GM12878 (cell line): ENCODE data around the gene WHRN. TPM values are rescaled to one million over a fixed set of nuclear protein-coding genes. Genes with fewer than 3 reads are reported as not detected.

Source experiments
- DPF2 ChIP-seq: fragments of 450-650 bp; IDR thresholded peaks from 2 replicates; pipeline ENCODE4 v1.6.1; 2017; ENCODE audit warnings: mild to moderate bottlenecking
- E4F1 ChIP-seq: fragments of 450-650 bp; IDR thresholded peaks from 2 replicates; pipeline ENCODE4 v1.6.1; 2018; ENCODE audit warnings: borderline replicate concordance, mild to moderate bottlenecking; ENCODE audit not compliant: partially characterized antibody
- ETV6 ChIP-seq, 2 experiments: fragments of 450-650 bp in 1 of 2; IDR thresholded peaks in 1 of 2; conservative IDR thresholded peaks in 1 of 2; 2 replicates each; pipeline ENCODE4 v1.6.1; 2014; ENCODE audit warnings: antibody characterized with exemption in 1 of 2, borderline replicate concordance in 1 of 2, low read depth in 1 of 2, mild to moderate bottlenecking in 1 of 2, moderate library complexity in 1 of 2
- IKZF1 ChIP-seq: fragments of 450-650 bp; conservative IDR thresholded peaks from 2 replicates; pipeline ENCODE4 v1.6.1; 2017; ENCODE audit warnings: antibody characterized with exemption, mild to moderate bottlenecking
- IKZF2 ChIP-seq, 2 experiments: fragments of 450-650 bp; IDR thresholded peaks; 2 replicates each; pipeline ENCODE4 v1.6.1; 2017; ENCODE audit warnings: mild to moderate bottlenecking in 2 of 2, moderate library complexity in 2 of 2
- MYC ChIP-seq: IDR thresholded peaks from 2 replicates; pipeline ENCODE4 v1.6.1; 2011; ENCODE audit warnings: mild to moderate bottlenecking, low read length, moderate library complexity, inconsistent platforms; ENCODE audit not compliant: insufficient read depth, insufficient replicate concordance, insufficient read length, severe bottlenecking
- NFIC ChIP-seq: IDR thresholded peaks from 2 replicates; pipeline ENCODE4 v1.6.1; 2012; ENCODE audit warnings: low read depth, mild to moderate bottlenecking, inconsistent platforms, low read length, moderate library complexity
- NFYA ChIP-seq: IDR thresholded peaks from 2 replicates; pipeline ENCODE4 v1.6.1; 2011; ENCODE audit warnings: low read depth, mild to moderate bottlenecking, low read length, improper control_type of control experiment, borderline replicate concordance
- NKRF ChIP-seq: fragments of 450-650 bp; conservative IDR thresholded peaks from 2 replicates; pipeline ENCODE4 v1.6.1; 2017; ENCODE audit warnings: mild to moderate bottlenecking, moderate library complexity
- RELA ChIP-seq: fragments of 450-650 bp; IDR thresholded peaks from 2 replicates; pipeline ENCODE4 v1.8.0; 2014; ENCODE audit warnings: borderline replicate concordance; ENCODE audit not compliant: partially characterized antibody
- SMARCA5 ChIP-seq: fragments of 450-650 bp; IDR thresholded peaks from 2 replicates; pipeline ENCODE4 v1.6.1; 2017; ENCODE audit warnings: mild to moderate bottlenecking
- SMC3 ChIP-seq: IDR thresholded peaks from 2 replicates; pipeline ENCODE4 v1.6.1; 2011; ENCODE audit warnings: low read length, improper control_type of control experiment, borderline replicate concordance
- SP1 ChIP-seq: IDR thresholded peaks from one replicate; pipeline ENCODE4 v1.6.1; 2011; ENCODE audit warnings: low read depth, low read length
- ZBTB33 ChIP-seq: fragments of 450-650 bp; IDR thresholded peaks from 2 replicates; pipeline ENCODE4 v1.6.1; 2017; ENCODE audit warnings: mild to moderate bottlenecking
- ZSCAN29 ChIP-seq: fragments of 450-650 bp; IDR thresholded peaks from 2 replicates; pipeline ENCODE4 v1.6.1; 2017; ENCODE audit warnings: mild to moderate bottlenecking, moderate library complexity
- polyA plus RNA-seq, 11 experiments: library from polyadenylated mRNA; depleted of rRNA in 4 of 11; unstranded in 6 of 11; stranded (reverse) in 5 of 11; fragments of >200 nt; fragmentation: Nextera tagmentation in 4 of 11; fragmentation: Illumina TruSeq in 1 of 11; extraction: Ambion mirVana in 4 of 11; extraction: Trizol in 1 of 11; gene quantifications; 1 replicate in 1 of 11; 2 replicates in 10 of 11; pipeline versions ENCODE4 v1.2.1 to v1.2.3, GENCODE V29; 2011 to 2016; ENCODE audit warnings: inconsistent platforms in 2 of 11, missing spikeins in 2 of 11, low read depth in 1 of 11
- total RNA-seq, 4 experiments: library from RNA; depleted of rRNA in 3 of 4; stranded (reverse); fragments of >200 nt in 3 of 4; fragmentation: Illumina TruSeq in 1 of 4; extraction: Trizol in 1 of 4; gene quantifications; 2 replicates each; pipeline versions ENCODE4 v1.2.1 to v1.2.3, GENCODE V29; 2013 to 2021

WHRN gene
- total and polyA plus RNA-seq, 10 of the 15 experiments (the other 5 are each of a cell fraction or from before 2014, with no cell fraction given): 0.04 to 18.2 (median 0.68) TPM; not detected in 1

- peak; percentile 38; the same call in 1 of the 2 replicates for TF ChIP-seq ZBTB33
- no peak for TF ChIP-seq SP1
- no peak for TF ChIP-seq NKRF
- TF ChIP-seq RELA: peak; percentile 19
- TF ChIP-seq E4F1: no peak
- TF ChIP-seq ZSCAN29: peak; percentile 74
- no peak for TF ChIP-seq NFYA
- TF ChIP-seq SMC3: no peak
- no peak for TF ChIP-seq MYC
- TF ChIP-seq IKZF1: peak; percentile 71
- 0 out of 4 replicates have a peak, but pooled peaks of 1 of the 2 experiments have one; percentile 9 for TF ChIP-seq IKZF2 (IDR thresholded peaks at IDR 0.05)
- 0 out of 2 replicates have a peak, but pooled peaks have one; percentile 62 for TF ChIP-seq DPF2
- no peak for TF ChIP-seq ETV6 (conservative IDR thresholded peaks at IDR 0.05 in 1 of 2, IDR thresholded peaks at IDR 0.05 in 1 of 2; ENCODE audit: borderline replicate concordance in 1 of 2, low read depth in 1 of 2)
- no peak for TF ChIP-seq SMARCA5
- no peak for TF ChIP-seq NFIC
These were observed 11.6 kb downstream of the WHRN start (continued) for GRCh38 chr9:114493521-114494184.
